GM12878 (cell line): ENCODE data around the gene CLDN15. TPM values are rescaled to one million over a fixed set of nuclear protein-coding genes. Genes with fewer than 3 reads are reported as not detected.

Experiments
- ATAC-seq: fragments of 200-7000 bp; cut with Tn5 transposase; 3 replicates; pipeline ENCODE4 v1.9.1; 2020; ENCODE audit warnings: mild to moderate bottlenecking, moderate library complexity
- BruUV-seq: library from RNA; stranded (reverse); fragments of 400-500 nt; replicated peaks from 2 replicates; lab custom pipeline; 2021; lab: Mats Ljungman, UMichigan
- CTCF ChIA-PET: fragments of 300-600 bp; sonication (Branson Sonifier 250); formaldehyde crosslinking; extraction: SDS; loops from one replicate; lab custom pipeline; 2021; ENCODE audit warnings: inconsistent platforms; lab: Yijun Ruan, JAX
- POLR2A ChIA-PET: fragments of 350-600 bp; formaldehyde crosslinking; extraction: SDS; loops from one replicate; lab custom pipeline; 2021; ENCODE audit warnings: inconsistent platforms; lab: Charles Lee
- RAD21 ChIA-PET: fragments of 300-600 bp; sonication (Branson Sonifier 250); formaldehyde crosslinking; loops from one replicate; lab custom pipeline; 2023; ENCODE audit warnings: antibody characterized with exemption; ENCODE audit not compliant: unreplicated experiment; lab: Charles Lee
- SMC1A ChIA-PET: fragments of 300-600 bp; sonication (Branson Sonifier 250); formaldehyde crosslinking; loops from one replicate; lab custom pipeline; 2023; ENCODE audit not compliant: unreplicated experiment, uncharacterized antibody; lab: Charles Lee
- DNase-seq: peaks from one replicate; pipeline ENCODE4 v3.0.0-alpha.2; 2011; ENCODE audit warnings: low read depth, low spot score
- FAIRE-seq: peaks from 3 replicates; lab custom pipeline; 2011; peaks lifted over from hg19 to GRCh38; lab: Jason Lieb, UNC
- H2AFZ ChIP-seq: 2 replicates; pipeline ENCODE4 v1.6.0; 2011; ENCODE audit warnings: low read depth, low read length, control low read depth; ENCODE audit not compliant: control insufficient read depth
- H3K27ac ChIP-seq: 2 replicates; pipeline ENCODE4 v1.5.1; 2011; ENCODE audit warnings: control low read depth; ENCODE audit not compliant: control insufficient read depth, insufficient read depth
- H3K27me3 ChIP-seq, 2 experiments: replicated peaks in 1 of 2; 2 replicates each; pipeline versions ENCODE4 v1.6.0 to v1.6.1; 2011; ENCODE audit warnings: low read length in 1 of 2; ENCODE audit not compliant: control insufficient read depth in 2 of 2, insufficient read depth in 2 of 2
- H3K36me3 ChIP-seq, 2 experiments: 2 replicates each; pipeline ENCODE4 v1.5.1; 2011; ENCODE audit warnings: low read length in 1 of 2; ENCODE audit not compliant: control insufficient read depth in 2 of 2, insufficient read depth in 2 of 2
- H3K4me1 ChIP-seq: 2 replicates; pipeline ENCODE4 v1.6.1; 2011; ENCODE audit warnings: mild to moderate bottlenecking, low read length, moderate library complexity, mixed read lengths; ENCODE audit not compliant: control insufficient read depth, insufficient read depth
- H3K4me2 ChIP-seq: 2 replicates; pipeline ENCODE4 v1.6.0; 2011; ENCODE audit warnings: control low read depth; ENCODE audit not compliant: control insufficient read depth, insufficient read depth
- H3K4me3 ChIP-seq: fragments of 200-600 bp; sonication (generic); 2 replicates; pipeline ENCODE4 v1.5.1; 2016
- H3K79me2 ChIP-seq: 2 replicates; pipeline ENCODE4 v1.6.0; 2011; ENCODE audit warnings: low read length; ENCODE audit not compliant: control insufficient read depth, insufficient read depth
- H3K9ac ChIP-seq: 2 replicates; pipeline ENCODE4 v1.8.0; 2011; ENCODE audit warnings: low read length, control low read depth, mixed read lengths; ENCODE audit not compliant: control insufficient read depth, insufficient read depth
- H3K9me3 ChIP-seq: replicated peaks from 3 replicates; pipeline ENCODE4 v1.5.1; 2011; ENCODE audit warnings: mild to moderate bottlenecking, low read length; ENCODE audit not compliant: control insufficient read depth, insufficient read depth
- H4K20me1 ChIP-seq: 2 replicates; pipeline ENCODE4 v1.6.0; 2011; ENCODE audit not compliant: control insufficient read depth, insufficient read depth
- CBFB ChIP-seq: IDR thresholded peaks from 2 replicates; pipeline ENCODE4 v1.6.1; 2016; ENCODE audit warnings: antibody characterized with exemption, low read depth
- CHD2 ChIP-seq: IDR thresholded peaks from 2 replicates; pipeline ENCODE4 v1.6.1; 2011; ENCODE audit warnings: low read depth, low read length, improper control_type of control experiment, borderline replicate concordance
- HDGF ChIP-seq: fragments of 450-650 bp; IDR thresholded peaks from 2 replicates; pipeline ENCODE4 v1.6.1; 2016; ENCODE audit warnings: antibody characterized with exemption
- IRF4 ChIP-seq: IDR thresholded peaks from 2 replicates; pipeline ENCODE4 v1.6.1; 2011; ENCODE audit warnings: low read depth, low read length
- RBBP5 ChIP-seq: fragments of 200-600 bp; sonication (generic); conservative IDR thresholded peaks from 2 replicates; pipeline ENCODE4 v1.6.1; 2016
- SKIL ChIP-seq: fragments of 450-650 bp; IDR thresholded peaks from 2 replicates; pipeline ENCODE4 v1.6.1; 2017; ENCODE audit warnings: mild to moderate bottlenecking, low read depth, inconsistent platforms; ENCODE audit not compliant: poor library complexity, severe bottlenecking
- WRNIP1 ChIP-seq: IDR thresholded peaks from 2 replicates; pipeline ENCODE4 v1.6.1; 2011; ENCODE audit warnings: low read depth, low read length, improper control_type of control experiment, borderline replicate concordance
- WGBS: methylation state at CpG from one replicate; pipeline ENCODE4 v1.1.6; 2016; ENCODE audit warnings: low lambda C conversion rate; ENCODE audit not compliant: insufficient replicate concordance, insufficient coverage; ENCODE audit errors: missing lambda C conversion rate; 5-methylcytosine and 5-hydroxymethylcytosine counted together
- in situ Hi-C: fragments of 300-500 bp; cut with MboI; formaldehyde crosslinking; loops from 9 replicates; pipeline ENCODE4 v1.14.3; 2018; ENCODE audit warnings: mixed read lengths
- intact Hi-C: fragments of 100-400 bp; cut with micrococcal nuclease; formaldehyde crosslinking; loops from one replicate; pipeline ENCODE4 v1.14.2; 2022; ENCODE audit not compliant: unreplicated experiment
- polyA plus RNA-seq, 11 experiments: library from polyadenylated mRNA; depleted of rRNA in 4 of 11; unstranded in 6 of 11; stranded (reverse) in 5 of 11; fragments of >200 nt; fragmentation: Nextera tagmentation in 4 of 11; fragmentation: Illumina TruSeq in 1 of 11; extraction: Ambion mirVana in 4 of 11; extraction: Trizol in 1 of 11; gene quantifications; 1 replicate in 1 of 11; 2 replicates in 10 of 11; pipeline versions ENCODE4 v1.2.1 to v1.2.3, GENCODE V29; 2011 to 2016; ENCODE audit warnings: inconsistent platforms in 2 of 11, missing spikeins in 2 of 11, low read depth in 1 of 11
- total RNA-seq, 4 experiments: library from RNA; depleted of rRNA in 3 of 4; stranded (reverse); fragments of >200 nt in 3 of 4; fragmentation: Illumina TruSeq in 1 of 4; extraction: Trizol in 1 of 4; gene quantifications; 2 replicates each; pipeline versions ENCODE4 v1.2.1 to v1.2.3, GENCODE V29; 2013 to 2021

CLDN15 gene
- total and polyA plus RNA-seq, 10 of the 15 experiments (the other 5 are each of a cell fraction or from before 2014, with no cell fraction given), result 0.47 to 15.0 (median 6.6) TPM

GRCh38 chr7:101234636-101235035, 3.0 kb downstream of the CLDN15 start:
- H3K4me2 ChIP-seq, result no peak overlapping the region
- FAIRE-seq (no peak), ATAC-seq (no peak)
- H3K27me3 ChIP-seq, result no peaks in the 10 kb centered on the region
- ChIA-PET RAD21 (no interaction called here), SMC1A (interaction anchor here (1.6 kb wide), 1 partner anchor 48 kb away, joined by 3 read pairs; no protein-coding TSS in a partner anchor)
- in situ Hi-C loops, result no loop called here
- no TSS peak for BruUV-seq
- H3K27ac ChIP-seq, result no peak overlapping the region
- no peak overlapping the region for H3K9ac ChIP-seq
- no peak overlapping the region for H2AFZ ChIP-seq
- TF ChIP-seq SKIL, result no peak
- TF ChIP-seq CHD2, result no peak
- no peak for TF ChIP-seq IRF4
- TF ChIP-seq HDGF, result no peak
- no peak for TF ChIP-seq CBFB
- TF ChIP-seq WRNIP1, result no peak
- TF ChIP-seq RBBP5, result no peak
- TF ChIP-seq, all 136 proteins: peak for 0
- intact Hi-C loops, result no loop called here
- CTCF ChIA-PET, result interaction anchor here (0.9 to 2.5 kb wide), 5 partner anchors 9 to 50 kb away, joined by 3 to 16 read pairs (median 5); partner anchors contain the start of gene FIS1
- WGBS, result 79% methylated on average over 4 of the region's 5 CpGs
- no peak for DNase-seq
- Histone ChIP-seq H3K4me1 (no peaks in the 10 kb centered on the region), H3K9me3 (no peaks in the 10 kb centered on the region), H4K20me1 (no peaks in the 10 kb centered on the region), H3K36me3 (peaks cover 0 to 9% of the 10 kb centered on the region in 2 experiments; a peak in 3 of 4 replicates), H3K79me2 (no peaks in the 10 kb centered on the region), H3K4me3 (no peak overlapping the region)
- POLR2A ChIA-PET, result interaction anchor here (0.9 kb wide), 1 partner anchor 16 kb away, joined by 4 read pairs; the partner anchor contains the start of gene ZNHIT1
